ENCODE data around the gene RPL15. TPM values are rescaled to one million over a fixed set of nuclear protein-coding genes. Genes with fewer than 3 reads are reported as not detected.
"Not testable (repeated sequence)": the region's sequence is repeated elsewhere in the genome, so short reads cannot be mapped to it uniquely, and the experiment has no call there.

The RPL15 gene
- total RNA-seq, 2 donors from 2014 or later, result 385 to 1,128 TPM

GRCh38 chr3:23909341-23909740 lies 7.6 kb upstream of the RPL15 start:
- intact Hi-C loops (cut with DNase I), result no loop called here

GRCh38 chr3:23911397-23911796 lies 5.5 kb upstream of the RPL15 start:
- TF ChIP-seq POLR2A (IDR thresholded peaks at IDR 0.05), result no peak
- TF ChIP-seq CTCF (IDR thresholded peaks at IDR 0.05), result no peak
- peaks cover 19% of the 10 kb centered on the region for H3K4me1 ChIP-seq
- intact Hi-C loops (cut with DNase I), result no loop called here
- H3K27ac ChIP-seq, result no peak overlapping the region
- H3K36me3 ChIP-seq (replicated peaks in 1 of 2; ENCODE audit: insufficient read depth in 1 of 2, low read depth in 2 of 2), result peaks cover 0 to 2% of the 10 kb centered on the region in 2 donors
- DNase-seq (no peak), ATAC-seq (no peak)
- H3K27me3 ChIP-seq, result no peaks in the 10 kb centered on the region
- no peaks in the 10 kb centered on the region for H3K9me3 ChIP-seq
- no peak overlapping the region for H3K4me3 ChIP-seq
- WGBS, 2 donors, result 97 to 99% methylated on average over 2 of the region's 2 CpGs

More at GRCh38 chr3:23909341-23909740, 7.6 kb upstream of the RPL15 start:
- no peak for ATAC-seq
- Histone ChIP-seq H3K36me3 (replicated peaks in 1 of 2; ENCODE audit: insufficient read depth in 1 of 2, low read depth in 2 of 2) (peaks cover 0 to 2% of the 10 kb centered on the region in 2 donors), H3K27ac (no peak overlapping the region), H3K4me3 (no peak overlapping the region), H3K4me1 (peaks cover 7% of the 10 kb centered on the region), H3K9me3 (no peaks in the 10 kb centered on the region), H3K27me3 (no peaks in the 10 kb centered on the region)
- DNase-seq, result no peak
- 84 to 88% methylated on average over 7 of the region's 7 CpGs for WGBS, 2 donors
- TF ChIP-seq POLR2A (IDR thresholded peaks at IDR 0.05), result no peak
- no peak for TF ChIP-seq CTCF (IDR thresholded peaks at IDR 0.05)

- peaks cover 19% of the 10 kb centered on the region for H3K4me1 ChIP-seq
- H3K27me3 ChIP-seq; DNase-seq; H3K27ac ChIP-seq; H3K36me3 ChIP-seq (replicated peaks in 1 of 2; ENCODE audit: insufficient read depth in 1 of 2, low read depth in 2 of 2); H3K4me3 ChIP-seq; ATAC-seq; intact Hi-C loops (cut with DNase I); H3K9me3 ChIP-seq: not testable (repeated sequence)
- WGBS, 2 donors, result 96 to 98% methylated on average over 3 of the region's 3 CpGs
Observed at GRCh38 chr3:23912335-23912734, 4.6 kb upstream of the RPL15 start.

GRCh38 chr3:23913182-23913581 lies 3.8 kb upstream of the RPL15 start:
- Histone ChIP-seq H3K27me3 (no peaks in the 10 kb centered on the region), H3K4me3 (no peak overlapping the region), H3K36me3 (replicated peaks in 1 of 2; ENCODE audit: insufficient read depth in 1 of 2, low read depth in 2 of 2) (peaks cover 0 to 2% of the 10 kb centered on the region in 2 donors), H3K4me1 (peaks cover 23% of the 10 kb centered on the region), H3K27ac (no peak overlapping the region), H3K9me3 (no peaks in the 10 kb centered on the region)
- ATAC-seq (no peak), DNase-seq (no peak)
- TF ChIP-seq POLR2A (IDR thresholded peaks at IDR 0.05) (no peak), CTCF (IDR thresholded peaks at IDR 0.05) (no peak)
- intact Hi-C loops (cut with DNase I), result no loop called here
- WGBS, 2 donors, result 68 to 73% methylated on average over 1 of the region's 1 CpG

- Histone ChIP-seq H3K4me3 (no peak overlapping the region), H3K4me1 (peaks cover 32% of the 10 kb centered on the region), H3K27me3 (no peaks in the 10 kb centered on the region), H3K27ac (no peak overlapping the region), H3K36me3 (replicated peaks in 1 of 2; ENCODE audit: insufficient read depth in 1 of 2, low read depth in 2 of 2) (peaks cover 0 to 3% of the 10 kb centered on the region in 2 donors), H3K9me3 (no peaks in the 10 kb centered on the region)
- TF ChIP-seq POLR2A (IDR thresholded peaks at IDR 0.05), result no peak
- TF ChIP-seq CTCF (IDR thresholded peaks at IDR 0.05), result no peak
- DNase-seq, result no peak
- ATAC-seq, result no peak
- intact Hi-C loops (cut with DNase I), result no loop called here
- 46% methylated on average over 3 of the region's 3 CpGs for WGBS, 2 donors
Observed at GRCh38 chr3:23913873-23914743, 2.8 kb upstream of the RPL15 start.
